Fibroblast of skin of scalp (primary cell): ENCODE measurements around the gene ING5.
"Not testable (repeated sequence)": the region's sequence is repeated elsewhere in the genome, so short reads cannot be mapped to it uniquely, and the experiment has no call there.

Experiments
- DNase-seq: peaks from one replicate; pipeline ENCODE4 v3.0.0-alpha.2; 2013

Gene ING5

DNA sequence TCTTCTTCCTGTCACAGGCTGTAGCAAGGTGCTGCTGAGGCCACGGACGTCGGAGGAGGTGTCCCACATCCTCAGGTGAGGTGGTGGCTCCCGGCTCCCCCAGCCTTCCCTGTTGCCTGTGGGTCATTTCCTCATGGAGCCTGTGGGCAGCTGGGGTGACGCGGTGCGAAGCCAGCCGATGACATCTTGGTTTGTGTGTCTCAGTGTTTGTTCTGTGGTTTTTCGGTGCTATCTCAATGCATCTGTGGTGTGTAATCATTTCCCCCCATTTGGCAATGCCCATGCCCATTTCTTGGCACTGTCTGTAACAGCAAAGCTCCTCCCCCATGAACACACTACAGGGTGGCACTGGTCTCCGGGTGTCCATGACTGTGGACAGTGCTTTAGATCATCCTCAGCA, 39.2 kb downstream of the ING5 start:
- DNase-seq = no peak

GRCh38 chr2:241742320-241742939, 40.6 kb downstream of the ING5 start:
- no peak for DNase-seq

DNA sequence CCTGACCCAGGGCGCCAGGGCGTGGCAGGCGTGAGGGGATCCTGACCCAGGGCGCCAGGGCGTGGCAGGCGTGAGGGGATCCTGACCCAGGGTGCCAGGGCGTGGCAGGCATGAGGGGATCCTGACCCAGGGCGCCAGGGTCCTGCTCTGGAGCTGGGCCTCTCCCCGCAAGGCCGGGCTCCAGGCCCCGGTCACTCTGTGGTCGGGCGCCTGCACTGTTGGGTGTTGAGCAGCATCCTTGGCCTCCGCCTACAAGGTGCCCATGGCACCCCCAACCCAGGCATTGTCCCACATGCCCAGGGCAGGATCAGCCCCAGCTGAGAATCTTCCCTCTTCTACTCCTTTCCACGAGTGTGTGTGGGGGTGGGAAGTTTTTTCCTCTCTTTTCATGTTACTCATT, 41.2 kb downstream of the ING5 start:
- not testable (repeated sequence) for DNase-seq

DNA sequence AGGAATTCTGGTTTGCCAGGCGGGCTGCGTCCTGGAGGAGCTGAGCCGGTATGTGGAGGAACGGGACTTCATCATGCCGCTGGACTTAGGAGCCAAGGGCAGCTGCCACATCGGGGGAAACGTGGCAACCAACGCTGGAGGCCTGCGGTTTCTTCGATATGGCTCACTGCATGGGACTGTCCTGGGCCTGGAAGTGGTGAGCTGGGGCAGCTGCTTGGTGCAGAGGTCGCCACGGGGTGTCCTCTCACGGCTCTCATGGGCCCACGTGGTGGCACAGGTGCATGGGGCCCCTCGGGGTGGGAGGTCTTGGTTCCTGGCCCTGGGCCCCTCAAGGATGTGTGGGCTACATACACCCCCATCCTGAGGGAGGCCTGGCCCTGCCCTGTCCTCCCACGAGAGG, 41.8 kb downstream of the ING5 start:
- no peak for DNase-seq

GRCh38 chr2:241744028-241744754, 42.4 kb downstream of the ING5 start:
- DNase-seq = no peak

DNA sequence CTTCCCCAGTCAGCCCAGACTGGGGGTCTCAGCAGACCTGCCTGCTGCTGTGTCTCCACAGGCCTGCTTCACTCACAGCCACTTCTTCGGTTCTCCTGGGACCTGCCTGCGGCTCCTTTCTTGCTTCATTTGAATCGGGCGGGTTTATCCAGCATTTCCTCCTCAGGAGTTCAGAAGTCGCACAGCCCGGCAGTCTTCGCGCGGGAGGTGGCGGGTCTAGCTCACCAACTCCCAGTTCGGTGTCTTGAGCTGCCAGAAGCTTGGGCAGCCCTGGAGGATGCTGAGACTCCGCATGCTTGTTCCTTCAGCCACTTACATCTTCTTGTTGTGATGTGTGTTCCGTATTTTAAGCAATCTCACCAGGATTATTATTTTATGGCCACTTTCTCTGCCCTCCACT, 43.4 kb downstream of the ING5 start:
- no peak for DNase-seq

DNA sequence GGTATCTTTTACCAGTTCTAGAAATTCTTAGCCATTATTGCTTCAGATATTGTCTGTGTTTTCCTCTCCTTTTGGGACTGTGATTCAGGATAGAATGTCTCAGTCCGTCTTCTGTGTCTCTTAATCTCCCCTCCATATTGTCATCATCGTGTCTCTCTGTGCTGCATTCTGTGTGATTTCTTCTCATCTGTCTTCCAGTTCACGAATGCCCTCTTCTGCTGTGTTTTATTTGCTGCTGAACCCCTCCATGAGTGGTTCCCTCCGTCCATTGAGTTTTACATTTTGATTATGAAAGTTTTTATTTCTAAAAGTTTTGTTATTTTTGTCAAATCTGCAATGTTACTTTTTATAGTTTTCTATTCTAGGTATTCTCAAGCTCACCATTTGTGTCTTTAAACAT, 44.2 kb downstream of the ING5 start:
- DNase-seq = no peak

- DNase-seq = no peak
These were observed 46.8 kb downstream of the ING5 start for GRCh38 chr2:241748468-241749256.

GRCh38 chr2:241750076-241750840, 48.4 kb downstream of the ING5 start:
- DNase-seq = no peak

GRCh38 chr2:241751152-241751551, 49.3 kb downstream of the ING5 start:
- DNase-seq = no peak

- no peak for DNase-seq
These were observed 49.9 kb downstream of the ING5 start for GRCh38 chr2:241751776-241752175.

DNA sequence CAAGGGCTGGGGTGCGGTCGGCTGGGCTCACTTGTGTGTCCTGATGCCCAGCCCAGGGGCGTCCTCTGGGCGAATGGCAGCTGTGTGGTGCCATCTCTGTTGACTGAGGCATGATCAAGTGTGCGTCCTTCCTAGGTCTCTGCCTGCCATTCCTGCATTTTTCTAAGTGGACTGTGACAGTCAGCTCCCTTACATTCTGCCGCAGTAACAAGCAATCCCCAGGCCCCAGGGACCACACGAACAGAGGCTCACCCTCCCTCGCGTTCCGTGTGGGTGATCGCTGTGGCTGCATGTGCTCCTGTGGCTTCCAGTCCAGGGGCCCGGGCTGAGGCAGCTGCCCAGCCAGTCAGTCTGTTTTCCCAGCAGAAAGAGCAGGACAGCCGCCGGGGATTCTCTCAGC, 50.4 kb downstream of the ING5 start:
- no peak for DNase-seq

GRCh38 chr2:241752689-241753276, 50.9 kb downstream of the ING5 start:
- no peak for DNase-seq

DNA sequence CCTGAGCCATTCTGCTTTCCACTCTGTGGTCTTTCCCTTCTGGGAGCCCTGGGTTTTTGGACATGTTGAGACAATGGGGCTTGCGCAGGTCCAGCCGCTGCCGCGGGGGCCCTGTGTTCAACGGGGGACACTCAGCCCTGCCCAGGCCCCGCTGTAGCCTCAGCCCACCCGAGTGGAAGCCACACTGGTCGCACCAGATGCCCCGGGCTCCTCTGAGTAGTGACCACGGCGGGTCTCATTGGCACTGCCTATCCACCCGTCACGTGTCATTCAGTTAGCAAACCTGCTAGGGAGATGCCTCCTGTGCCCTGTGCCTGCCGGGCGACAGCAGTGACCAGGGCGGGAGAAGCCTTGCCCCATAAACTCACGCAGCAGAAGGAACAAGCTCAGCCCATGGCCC, 51.7 kb downstream of the ING5 start:
- no peak for DNase-seq

DNA sequence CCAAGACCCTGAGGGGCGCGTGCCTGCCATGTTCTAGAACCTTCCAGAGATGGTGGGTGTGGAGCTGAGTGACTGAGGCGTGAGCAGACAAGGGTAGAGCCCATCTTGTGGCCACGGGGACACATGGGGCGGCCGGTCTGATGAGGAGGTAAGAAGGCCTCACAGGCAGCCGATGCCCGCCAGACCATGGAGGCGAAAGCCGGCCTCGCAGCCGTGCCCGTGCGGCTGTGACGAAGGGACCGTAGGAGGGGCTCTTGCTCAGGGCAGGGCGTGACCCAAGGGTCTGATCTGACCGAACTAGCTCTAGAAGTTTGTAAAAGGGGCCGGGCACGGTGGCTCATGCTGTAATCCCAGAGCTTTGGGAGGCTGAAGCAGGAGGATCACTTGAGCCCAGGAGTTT, 52.2 kb downstream of the ING5 start:
- DNase-seq = no peak

- no peak for DNase-seq
These were observed 53.3 kb downstream of the ING5 start for GRCh38 chr2:241755166-241755565.

DNA sequence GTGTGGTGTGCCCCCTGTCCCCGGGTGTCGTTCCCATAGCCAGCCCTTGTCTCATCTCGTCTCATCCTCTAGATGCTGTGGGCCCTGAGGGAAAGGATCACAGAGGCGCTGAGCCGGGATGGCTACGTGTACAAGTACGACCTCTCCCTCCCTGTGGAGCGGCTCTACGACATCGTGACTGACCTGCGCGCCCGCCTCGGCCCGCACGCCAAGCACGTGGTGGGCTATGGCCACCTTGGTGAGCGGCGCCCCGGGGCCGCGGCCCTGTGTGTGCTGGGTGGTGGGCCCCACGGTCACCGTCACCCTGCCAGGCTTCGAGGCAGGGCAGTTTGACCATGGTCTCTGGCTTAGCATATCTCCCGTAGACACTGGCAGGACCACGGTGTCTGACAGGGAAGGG, 53.9 kb downstream of the ING5 start:
- DNase-seq = no peak

GRCh38 chr2:241759067-241759807, 57.4 kb downstream of the ING5 start:
- DNase-seq = no peak

- not testable (repeated sequence) for DNase-seq
These were observed 58.1 kb downstream of the ING5 start for GRCh38 chr2:241759893-241760292.

DNA sequence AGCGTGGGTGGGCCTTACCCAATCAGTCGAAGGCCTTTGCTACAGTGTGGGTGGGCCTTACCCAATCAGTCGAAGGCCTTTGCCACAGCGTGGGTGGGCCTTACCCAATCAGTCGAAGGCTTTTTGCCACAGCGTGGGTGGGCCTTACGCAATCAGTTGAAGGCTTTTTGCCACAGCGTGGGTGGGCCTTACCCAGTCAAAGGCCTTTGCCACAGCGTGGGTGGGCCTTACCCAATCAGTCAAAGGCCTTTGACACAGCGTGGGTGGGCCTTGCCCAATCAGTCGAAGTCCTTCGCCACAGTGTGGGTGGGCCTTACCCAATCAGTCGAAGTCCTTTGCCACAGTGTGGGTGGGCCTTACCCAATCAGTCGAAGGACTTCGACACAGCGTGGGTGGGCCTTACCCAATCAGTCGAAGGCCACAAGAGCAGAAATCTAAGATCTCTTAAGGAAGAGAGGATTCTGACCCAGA, 58.5 kb downstream of the ING5 start:
- no peak for DNase-seq

- DNase-seq = no peak
These were observed 60.6 kb downstream of the ING5 start for GRCh38 chr2:241762321-241762932.
